Mesenteric fat pad (tissue), 1 donor: ENCODE measurements around the gene SLC10A7. TPM values are rescaled to one million over a fixed set of nuclear protein-coding genes. Genes with fewer than 3 reads are reported as not detected.

Experiments
- DNase-seq: peaks from one replicate; pipeline ENCODE4 v3.0.0-alpha.2; 2020; ENCODE audit warnings: low spot score
- total RNA-seq: library from RNA; stranded (reverse); fragmentation: NEBNext Ultra II Directional; extraction: Animal tissue kit (Norgen Biotek cat#: 25700); gene quantifications from one replicate; pipeline ENCODE4 v1.2.1, GENCODE V29; 2021
- donor health status: DM: yes; HTN: yes; CAD: no.

The SLC10A7 gene
- total RNA-seq, 1 donor from 2014 or later: 12.0 TPM

GRCh38 chr4:146442801-146443200 lies 78.9 kb downstream of the SLC10A7 start:
- no peak for DNase-seq

- DNase-seq: no peak
These were observed 81.7 kb downstream of the SLC10A7 start for GRCh38 chr4:146439999-146440398.

DNA sequence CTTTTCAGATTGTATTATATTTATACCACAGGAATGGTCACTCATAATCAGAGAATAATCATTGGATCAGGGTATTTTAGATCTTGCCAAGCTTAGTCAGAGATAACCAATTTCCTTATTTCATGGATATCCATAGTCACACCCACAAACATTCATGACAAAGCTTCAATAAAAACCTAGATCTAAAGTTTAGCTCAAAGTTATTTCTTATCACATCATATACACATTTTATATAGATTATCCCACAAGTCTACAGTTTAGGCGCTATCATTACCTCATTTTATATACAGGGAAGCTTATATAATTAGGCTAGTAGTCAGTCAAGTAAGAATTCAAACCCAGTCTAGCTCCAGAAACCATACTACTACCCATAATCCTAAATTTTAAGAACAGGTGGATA lies 82.3 kb downstream of the SLC10A7 start:
- DNase-seq: no peak

DNA sequence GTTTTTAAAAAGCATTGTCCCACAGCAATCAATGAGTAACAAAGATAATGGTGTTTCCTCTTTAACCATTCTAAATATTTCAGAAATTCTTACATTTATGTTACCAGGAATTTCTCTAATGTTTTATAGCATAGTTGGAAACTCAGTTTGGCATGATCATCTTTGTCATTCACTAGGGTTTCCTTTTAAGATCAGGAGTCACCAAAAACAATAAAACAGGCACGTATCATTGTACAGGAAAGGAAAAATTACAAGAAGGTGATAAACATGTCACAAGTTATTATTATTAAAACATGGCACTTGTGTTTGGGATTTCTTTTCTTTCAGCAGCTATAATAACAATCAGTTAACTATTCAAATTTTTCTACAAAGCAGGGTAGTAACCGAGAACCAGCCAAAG lies 84.0 kb downstream of the SLC10A7 start:
- no peak for DNase-seq

- DNase-seq: no peak
These were observed 85.1 kb downstream of the SLC10A7 start for GRCh38 chr4:146436423-146437162.

DNA sequence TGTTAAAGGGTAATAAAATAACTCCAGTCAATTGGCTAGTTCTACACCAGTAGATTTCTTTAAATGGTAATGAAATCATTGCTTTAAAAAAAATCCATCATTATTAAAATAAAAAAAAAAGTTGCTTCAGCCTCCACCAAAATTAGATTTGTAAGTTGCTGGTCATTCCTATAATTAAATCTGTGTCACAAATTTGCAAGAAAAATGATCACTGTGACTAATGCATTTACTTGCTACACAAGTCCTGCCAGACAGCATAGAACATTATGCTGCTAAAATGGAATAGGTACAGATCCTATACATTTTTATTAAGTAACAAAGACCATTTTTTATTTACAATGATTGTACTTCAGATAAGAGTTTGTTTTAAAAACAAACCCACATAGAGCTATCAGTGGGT lies 85.8 kb downstream of the SLC10A7 start:
- no peak for DNase-seq

DNA sequence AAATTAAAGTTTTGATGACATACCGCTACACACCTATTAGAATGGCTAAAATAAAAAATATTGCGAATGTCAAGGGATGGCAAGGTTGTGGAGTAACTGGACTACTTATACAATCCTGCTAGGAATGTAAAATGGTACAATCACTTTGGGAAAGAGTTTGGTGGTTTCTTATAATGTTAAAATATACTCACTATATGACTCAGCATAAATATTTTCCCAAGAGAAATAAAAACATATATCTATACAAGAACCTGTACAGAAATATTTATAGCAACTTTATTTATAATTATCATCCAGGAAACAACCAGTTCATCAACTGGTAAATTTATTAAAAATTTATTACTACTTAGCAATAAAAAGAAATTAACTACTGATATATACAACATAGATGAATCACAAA lies 89.7 kb downstream of the SLC10A7 start:
- no peak for DNase-seq

DNA sequence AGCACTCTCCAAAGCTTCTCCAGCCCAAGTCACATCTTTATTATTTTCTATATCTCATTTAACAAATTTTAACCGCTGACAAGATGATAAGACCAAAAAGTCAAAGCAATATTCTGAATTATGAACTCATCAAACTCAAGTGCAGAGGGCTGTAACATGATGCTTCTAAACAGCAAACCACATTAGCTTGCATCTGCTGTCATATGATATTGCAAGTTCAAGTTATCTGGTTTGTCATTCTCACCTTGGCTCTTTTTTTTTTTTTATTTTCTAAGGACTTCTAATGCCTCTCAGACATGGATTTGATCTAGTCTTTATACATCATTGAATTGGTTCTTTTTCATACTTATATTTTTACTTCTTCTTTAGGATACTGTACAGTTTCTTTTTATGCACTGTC lies 93.4 kb downstream of the SLC10A7 start:
- DNase-seq: no peak

DNA sequence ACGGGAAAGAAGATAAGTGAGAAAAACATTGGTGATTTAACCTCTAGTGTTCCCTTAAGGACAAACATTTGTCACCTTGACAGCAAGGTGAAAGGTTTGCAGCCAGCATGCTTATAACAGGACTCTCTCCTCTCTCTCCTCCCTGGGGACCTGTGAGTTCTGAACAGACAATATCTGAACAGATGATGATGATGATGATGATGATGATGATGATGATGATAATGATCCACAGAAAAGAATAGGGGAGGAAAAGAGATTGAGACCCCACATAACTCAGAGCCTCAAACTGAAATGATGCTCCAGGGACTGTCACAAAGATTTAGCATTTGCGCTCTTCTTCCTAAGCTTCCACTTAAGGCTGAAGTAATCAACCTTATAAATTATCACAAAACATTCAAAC lies 103.9 kb downstream of the SLC10A7 start:
- no peak for DNase-seq

- DNase-seq: no peak
These were observed 105.9 kb downstream of the SLC10A7 start for GRCh38 chr4:146415829-146416228.

GRCh38 chr4:146407669-146408084 lies 114.1 kb downstream of the SLC10A7 start:
- DNase-seq: no peak

GRCh38 chr4:146407257-146407656 lies 114.5 kb downstream of the SLC10A7 start:
- no peak for DNase-seq

DNA sequence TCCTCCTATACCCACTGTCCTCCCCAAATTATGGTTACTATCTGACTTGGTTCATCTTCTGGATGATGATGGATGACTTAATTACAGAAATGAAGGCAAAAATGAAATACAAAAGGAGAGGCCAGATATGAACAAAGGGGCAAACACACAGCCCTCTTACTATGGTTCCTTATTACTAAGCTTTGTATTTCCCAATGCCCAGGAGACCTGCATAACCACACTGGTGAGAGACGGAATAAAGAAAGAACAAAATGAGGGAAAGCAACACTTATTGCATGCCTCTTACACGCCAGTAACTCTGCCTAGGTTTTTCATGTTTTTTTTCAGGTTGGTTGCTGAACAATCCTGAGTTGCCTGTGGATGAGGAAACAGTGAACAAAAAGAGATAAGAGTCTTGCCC lies 120.5 kb downstream of the SLC10A7 start:
- no peak for DNase-seq

DNA sequence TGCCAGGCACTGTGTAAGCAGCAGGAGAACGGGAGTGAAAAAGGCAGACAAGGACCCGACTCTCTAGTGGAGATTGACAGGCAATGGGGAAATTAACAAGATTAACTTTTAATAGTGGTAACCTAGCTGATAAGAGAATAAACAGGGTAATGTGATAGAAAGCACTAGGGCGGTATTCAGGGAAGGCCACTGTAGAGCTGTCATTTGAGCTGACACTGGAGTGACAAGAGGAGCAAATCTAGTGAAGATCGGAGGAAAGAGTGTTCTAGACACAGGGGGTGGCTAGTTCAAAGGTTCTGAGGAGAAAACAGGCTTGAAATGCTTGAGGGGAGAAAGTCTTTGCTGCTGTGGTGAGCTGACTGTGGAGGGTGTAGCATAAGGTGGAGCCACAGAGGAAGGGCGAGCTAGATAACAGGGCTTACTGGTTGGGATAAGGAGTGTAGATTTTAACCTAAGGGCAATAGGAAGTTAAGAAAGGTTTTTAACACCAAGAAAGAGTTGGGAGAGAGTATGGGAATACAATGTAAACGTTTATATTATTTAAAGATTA lies 122.8 kb downstream of the SLC10A7 start:
- DNase-seq: no peak

DNA sequence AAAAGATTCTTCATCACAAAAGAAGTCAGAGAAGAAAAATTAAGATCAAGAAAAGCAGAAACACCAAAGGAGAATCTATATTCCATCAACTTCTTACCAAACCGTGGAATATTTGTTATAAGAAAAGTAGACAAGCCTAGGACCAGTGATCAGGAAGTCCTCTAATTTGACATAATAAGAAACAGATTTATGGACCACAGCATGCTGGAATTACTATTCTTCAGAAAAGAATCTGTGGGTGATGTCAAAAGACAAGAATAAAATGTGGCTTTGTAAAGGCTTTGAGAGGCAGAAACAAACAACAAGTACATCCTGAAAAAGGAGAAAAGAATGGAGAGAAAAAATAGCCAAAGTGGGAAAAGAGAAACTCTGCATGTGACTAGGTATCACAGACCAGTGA lies 123.3 kb downstream of the SLC10A7 start:
- no peak for DNase-seq

DNA sequence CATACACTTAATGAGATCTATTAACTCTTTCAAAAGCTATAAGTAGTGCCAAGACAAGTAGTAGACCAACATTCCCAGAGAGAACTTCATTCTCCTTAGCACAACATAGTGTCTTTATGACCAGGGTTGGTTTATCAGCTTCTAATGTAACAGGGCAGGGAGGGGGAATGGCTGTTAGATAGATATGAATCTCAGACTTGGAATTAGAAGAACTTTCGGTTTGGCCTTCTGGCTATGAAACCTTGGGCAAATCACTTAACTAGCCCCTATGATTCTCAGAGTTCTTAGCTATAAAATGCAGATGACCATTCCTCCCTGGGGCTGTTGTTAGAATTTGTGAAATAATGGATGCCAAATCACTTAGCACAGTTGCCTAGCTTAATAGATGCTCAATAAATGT lies 132.2 kb downstream of the SLC10A7 start:
- no peak for DNase-seq

DNA sequence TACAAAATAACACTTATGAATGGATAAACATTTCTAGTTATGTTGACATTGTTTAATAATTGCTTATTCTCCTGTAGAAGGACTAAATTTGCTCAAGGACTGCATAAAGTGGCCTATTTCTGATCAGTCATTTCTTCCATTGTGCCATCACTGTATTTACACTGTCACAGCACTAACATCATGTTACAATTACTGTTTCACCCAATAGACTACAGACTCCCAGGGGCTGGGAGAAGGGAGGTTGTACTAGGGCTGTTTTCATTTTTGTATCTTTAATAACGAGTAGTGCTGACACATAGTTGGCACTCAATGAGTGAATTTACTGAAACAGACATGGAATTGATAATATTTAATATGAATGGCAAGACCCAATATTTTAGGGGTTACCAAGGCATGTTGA lies 139.5 kb downstream of the SLC10A7 start:
- DNase-seq: no peak

- DNase-seq: no peak
These were observed 140.4 kb downstream of the SLC10A7 start for GRCh38 chr4:146381263-146381872.

GRCh38 chr4:146379744-146380143 lies 142.0 kb downstream of the SLC10A7 start:
- no peak for DNase-seq

- DNase-seq: no peak
These were observed 149.9 kb downstream of the SLC10A7 start for GRCh38 chr4:146371812-146372211.

GRCh38 chr4:146370841-146371240 lies 150.9 kb downstream of the SLC10A7 start:
- no peak for DNase-seq

DNA sequence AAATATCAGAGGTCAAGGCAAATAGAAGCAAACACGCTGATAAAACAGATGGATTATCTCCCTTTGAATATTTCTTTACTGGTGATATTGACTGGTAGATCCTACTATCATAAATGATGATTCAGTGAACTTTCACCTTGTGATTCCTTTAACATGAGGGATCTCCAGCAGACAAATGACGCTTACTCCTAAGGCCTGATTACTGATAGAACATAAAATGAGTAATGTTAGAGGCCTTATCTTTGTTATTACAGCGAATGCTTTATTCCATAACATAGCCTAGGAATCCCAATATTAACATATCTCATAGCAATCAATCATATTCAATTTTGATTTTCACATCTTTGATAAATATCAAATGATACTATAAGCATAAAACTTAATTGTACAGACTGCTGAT lies 152.3 kb downstream of the SLC10A7 start:
- DNase-seq: no peak

- DNase-seq: no peak
These were observed 153.5 kb downstream of the SLC10A7 start for GRCh38 chr4:146368209-146368608.
